ENCODE measurements around the gene MUC5B.
A peak's percentile ranks its signal among the peaks of the same experiment; 100 is the strongest.

MUC5B gene

DNA sequence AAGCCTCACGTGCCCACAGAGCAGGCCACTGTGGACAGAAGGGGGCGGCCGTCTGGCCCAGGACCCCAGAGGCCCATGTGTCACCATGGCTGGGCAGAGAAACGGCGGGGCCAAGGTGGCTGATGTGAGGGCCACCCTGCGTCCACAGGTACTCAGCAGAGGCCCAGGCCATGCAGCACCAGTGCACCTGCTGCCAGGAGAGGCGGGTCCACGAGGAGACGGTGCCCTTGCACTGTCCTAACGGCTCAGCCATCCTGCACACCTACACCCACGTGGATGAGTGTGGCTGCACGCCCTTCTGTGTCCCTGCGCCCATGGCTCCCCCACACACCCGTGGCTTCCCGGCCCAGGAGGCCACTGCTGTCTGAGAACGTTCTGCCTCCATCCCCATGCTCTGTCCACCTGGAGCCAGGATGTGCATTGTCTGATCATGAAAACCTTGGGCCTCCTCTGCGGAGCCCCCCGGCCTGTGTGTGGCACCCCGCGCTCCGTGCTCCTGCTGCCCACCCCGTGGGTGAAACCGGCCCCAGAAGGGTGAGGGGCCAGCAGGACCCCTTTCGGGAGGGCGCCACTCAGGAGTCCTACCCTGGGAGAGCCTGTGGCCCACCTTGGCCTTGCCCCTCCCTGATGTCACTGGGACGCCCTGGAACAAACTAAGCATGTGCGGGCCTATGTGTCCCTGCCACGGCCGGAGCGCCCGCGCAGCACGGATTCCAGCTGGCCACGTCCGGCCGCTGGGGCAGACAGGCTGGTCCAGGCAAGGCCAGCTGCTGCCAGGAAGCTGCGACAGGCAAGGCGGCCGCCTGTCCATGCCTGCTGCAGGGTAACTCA, 38.6 kb downstream of the MUC5B start:
- TF ChIP-seq, protein P1, sequence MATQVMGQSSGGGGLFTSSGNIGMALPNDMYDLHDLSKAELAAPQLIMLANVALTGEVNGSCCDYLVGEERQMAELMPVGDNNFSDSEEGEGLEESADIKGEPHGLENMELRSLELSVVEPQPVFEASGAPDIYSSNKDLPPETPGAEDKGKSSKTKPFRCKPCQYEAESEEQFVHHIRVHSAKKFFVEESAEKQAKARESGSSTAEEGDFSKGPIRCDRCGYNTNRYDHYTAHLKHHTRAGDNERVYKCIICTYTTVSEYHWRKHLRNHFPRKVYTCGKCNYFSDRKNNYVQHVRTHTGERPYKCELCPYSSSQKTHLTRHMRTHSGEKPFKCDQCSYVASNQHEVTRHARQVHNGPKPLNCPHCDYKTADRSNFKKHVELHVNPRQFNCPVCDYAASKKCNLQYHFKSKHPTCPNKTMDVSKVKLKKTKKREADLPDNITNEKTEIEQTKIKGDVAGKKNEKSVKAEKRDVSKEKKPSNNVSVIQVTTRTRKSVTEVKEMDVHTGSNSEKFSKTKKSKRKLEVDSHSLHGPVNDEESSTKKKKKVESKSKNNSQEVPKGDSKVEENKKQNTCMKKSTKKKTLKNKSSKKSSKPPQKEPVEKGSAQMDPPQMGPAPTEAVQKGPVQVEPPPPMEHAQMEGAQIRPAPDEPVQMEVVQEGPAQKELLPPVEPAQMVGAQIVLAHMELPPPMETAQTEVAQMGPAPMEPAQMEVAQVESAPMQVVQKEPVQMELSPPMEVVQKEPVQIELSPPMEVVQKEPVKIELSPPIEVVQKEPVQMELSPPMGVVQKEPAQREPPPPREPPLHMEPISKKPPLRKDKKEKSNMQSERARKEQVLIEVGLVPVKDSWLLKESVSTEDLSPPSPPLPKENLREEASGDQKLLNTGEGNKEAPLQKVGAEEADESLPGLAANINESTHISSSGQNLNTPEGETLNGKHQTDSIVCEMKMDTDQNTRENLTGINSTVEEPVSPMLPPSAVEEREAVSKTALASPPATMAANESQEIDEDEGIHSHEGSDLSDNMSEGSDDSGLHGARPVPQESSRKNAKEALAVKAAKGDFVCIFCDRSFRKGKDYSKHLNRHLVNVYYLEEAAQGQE (IDR thresholded peaks at IDR 0.05; ENCODE audit: insufficient read depth in 1 of 2, low read depth in 2 of 2, low read length in 2 of 2): no peak
- TF ChIP-seq TAF1 (IDR thresholded peaks at IDR 0.05; ENCODE audit: borderline replicate concordance, insufficient read depth, low read length) (no peak), POLR2AphosphoS5 (IDR thresholded peaks at IDR 0.05; ENCODE audit: low read depth, low read length) (no peak), SIN3A (IDR thresholded peaks at IDR 0.05; ENCODE audit: borderline replicate concordance, insufficient read depth, low read length) (no peak), FOXP2 (optimal IDR thresholded peaks at IDR 0.05; ENCODE audit: borderline replicate concordance, extremely low read depth, extremely low read length, insufficient read depth) (no peak)

DNA sequence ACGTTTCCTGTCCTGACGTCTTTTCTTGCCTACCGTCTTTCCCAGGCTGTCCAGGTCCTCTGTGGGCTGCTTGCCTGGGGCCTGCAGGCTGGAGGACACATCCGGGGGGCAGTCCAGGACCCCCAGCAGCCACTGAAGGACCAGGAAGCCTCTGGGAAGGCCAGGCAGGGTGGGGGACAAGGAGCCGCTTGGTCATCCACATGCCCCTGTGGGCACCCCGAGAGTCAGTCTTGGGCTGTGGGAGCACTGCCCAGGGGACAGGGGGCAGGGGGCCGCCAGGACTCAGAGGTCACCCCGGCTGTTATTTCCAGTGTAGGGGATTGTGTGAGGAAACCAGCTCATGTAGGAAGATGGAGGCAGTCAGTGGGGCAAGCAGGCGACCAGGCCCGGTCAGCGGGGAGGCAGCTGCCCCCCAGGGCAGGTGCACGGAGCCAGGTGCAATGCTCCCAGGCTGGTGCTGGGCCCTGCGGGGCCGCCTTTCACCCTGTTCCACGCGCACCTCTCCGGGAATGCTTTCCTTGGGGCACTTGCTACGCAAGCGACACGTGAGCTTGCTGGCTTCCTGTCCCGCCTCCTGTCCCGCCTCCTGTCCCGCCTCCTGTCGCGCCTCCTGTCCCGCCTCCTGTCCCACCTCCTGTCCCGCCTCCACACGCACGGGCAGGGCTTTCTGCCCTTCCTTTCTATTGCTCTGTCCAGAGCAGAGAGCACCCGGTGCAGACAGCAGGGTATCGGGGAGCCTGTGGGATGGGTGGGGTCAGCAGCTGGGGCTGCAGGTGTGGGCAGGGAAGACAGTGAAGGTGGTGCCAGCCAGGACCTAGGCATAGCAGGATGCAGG, 39.5 kb downstream of the MUC5B start:
- TF ChIP-seq TAF1 (IDR thresholded peaks at IDR 0.05; ENCODE audit: borderline replicate concordance, insufficient read depth, low read length) (no peak), POLR2AphosphoS5 (IDR thresholded peaks at IDR 0.05; ENCODE audit: low read depth, low read length) (peak; percentile 97), SIN3A (IDR thresholded peaks at IDR 0.05; ENCODE audit: borderline replicate concordance, insufficient read depth, low read length) (no peak), FOXP2 (optimal IDR thresholded peaks at IDR 0.05; ENCODE audit: borderline replicate concordance, extremely low read depth, extremely low read length, insufficient read depth) (peak; percentile 75)
- TF ChIP-seq, protein P1 (IDR thresholded peaks at IDR 0.05; ENCODE audit: insufficient read depth in 1 of 2, low read depth in 2 of 2, low read length in 2 of 2): peak in 1 of 2 experiments; percentile 49; a peak in 1 of 4 replicates

DNA sequence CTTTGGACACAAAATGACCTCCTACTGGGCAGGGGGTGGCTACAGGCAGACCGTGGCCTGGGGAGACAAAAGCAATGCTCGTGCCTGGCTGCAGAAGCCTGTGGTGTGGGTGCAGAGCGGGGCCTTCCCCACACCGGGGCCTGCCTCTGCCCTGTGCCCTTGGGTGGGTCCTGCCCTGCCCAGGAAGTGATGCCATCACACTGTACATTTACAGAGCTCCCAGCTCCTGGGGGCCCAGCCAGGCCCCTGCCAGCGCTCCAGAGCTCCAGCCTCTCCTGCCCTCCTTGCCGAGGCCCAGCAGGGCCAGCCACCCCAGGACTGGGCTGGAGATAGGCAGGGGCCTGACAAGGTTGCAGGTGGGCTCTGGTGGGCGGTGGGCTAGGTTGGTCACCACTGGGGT, 40.1 kb downstream of the MUC5B start:
- no peak for TF ChIP-seq FOXP2 (optimal IDR thresholded peaks at IDR 0.05; ENCODE audit: borderline replicate concordance, extremely low read depth, extremely low read length, insufficient read depth)
- no peak for TF ChIP-seq POLR2AphosphoS5 (IDR thresholded peaks at IDR 0.05; ENCODE audit: low read depth, low read length)
- TF ChIP-seq, protein P1 (IDR thresholded peaks at IDR 0.05; ENCODE audit: insufficient read depth in 1 of 2, low read depth in 2 of 2, low read length in 2 of 2): no peak
- no peak for TF ChIP-seq TAF1 (IDR thresholded peaks at IDR 0.05; ENCODE audit: borderline replicate concordance, insufficient read depth, low read length)
- no peak for TF ChIP-seq SIN3A (IDR thresholded peaks at IDR 0.05; ENCODE audit: borderline replicate concordance, insufficient read depth, low read length)

DNA sequence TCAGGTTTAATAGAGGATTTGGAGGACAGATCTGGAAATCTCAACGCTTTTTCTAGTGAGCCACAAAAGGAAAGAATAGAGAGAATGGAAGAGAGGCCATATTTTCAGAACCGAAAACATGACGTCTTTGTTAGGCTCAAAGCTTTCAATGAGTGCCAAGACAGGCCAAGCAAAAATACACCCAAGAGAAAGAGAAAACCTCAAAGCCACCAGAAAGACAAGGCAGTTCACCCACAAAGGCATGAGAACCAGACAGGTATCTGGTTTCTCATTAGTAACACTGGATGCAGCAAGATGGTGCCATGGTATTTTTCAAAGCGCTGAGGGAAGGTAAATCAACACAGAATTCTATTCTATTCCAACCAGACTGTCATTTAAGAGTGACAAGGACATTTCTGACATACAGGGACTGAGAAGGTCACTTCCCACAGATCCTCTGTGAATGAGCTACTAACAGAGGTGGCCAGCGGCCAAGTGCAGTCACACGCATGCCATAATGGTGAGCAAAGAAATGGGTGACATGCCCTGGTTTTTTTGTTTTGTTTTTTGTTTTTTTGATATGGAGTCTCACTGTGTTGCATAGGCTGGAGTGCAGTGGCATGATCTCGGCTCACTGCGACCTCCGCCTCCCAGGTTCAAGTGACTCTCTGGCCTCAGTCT, 44.7 kb downstream of the MUC5B start:
- TF ChIP-seq SIN3A (IDR thresholded peaks at IDR 0.05; ENCODE audit: borderline replicate concordance, insufficient read depth, low read length) (no peak), POLR2AphosphoS5 (IDR thresholded peaks at IDR 0.05; ENCODE audit: low read depth, low read length) (no peak), TAF1 (IDR thresholded peaks at IDR 0.05; ENCODE audit: borderline replicate concordance, insufficient read depth, low read length) (no peak), FOXP2 (optimal IDR thresholded peaks at IDR 0.05; ENCODE audit: borderline replicate concordance, extremely low read depth, extremely low read length, insufficient read depth) (no peak)
- TF ChIP-seq, protein P1 (IDR thresholded peaks at IDR 0.05; ENCODE audit: insufficient read depth in 1 of 2, low read depth in 2 of 2, low read length in 2 of 2): no peak
